Activated naive CD8-positive, alpha-beta T cell treated with anti-CD3 and anti-CD28 coated beads, Interleukin-2, amount 50 U/mL, for 24 hours (primary cell): ENCODE data around the gene LGI1.
"Not testable (repeated sequence)": the region's sequence is repeated elsewhere in the genome, so short reads cannot be mapped to it uniquely, and the experiment has no call there.

ENCODE experiments used
- ATAC-seq: fragments of 150-1000 bp; cut with Tn5 transposase; one replicate; pipeline ENCODE4 v1.10.0; 2021
- DNase-seq: peaks from one replicate; pipeline ENCODE4 v3.0.0; 2021
- H3K27ac Mint-ChIP-seq: one replicate; pipeline ENCODE4 v1.8.0; 2021; ENCODE audit warnings: mild to moderate bottlenecking, mixed read lengths
- H3K27me3 Mint-ChIP-seq: one replicate; pipeline ENCODE4 v1.8.0; 2021; ENCODE audit warnings: mixed read lengths
- H3K36me3 Mint-ChIP-seq: one replicate; pipeline ENCODE4 v1.8.0; 2021; ENCODE audit warnings: low read depth, mixed read lengths
- H3K4me1 Mint-ChIP-seq: one replicate; pipeline ENCODE4 v1.8.0; 2021; ENCODE audit warnings: mixed read lengths
- H3K4me3 Mint-ChIP-seq: one replicate; pipeline ENCODE4 v1.8.0; 2021; ENCODE audit warnings: mild to moderate bottlenecking, moderate library complexity, mixed read lengths
- H3K9me3 Mint-ChIP-seq: one replicate; pipeline ENCODE4 v1.8.0; 2021; ENCODE audit warnings: mixed read lengths

Gene LGI1

DNA sequence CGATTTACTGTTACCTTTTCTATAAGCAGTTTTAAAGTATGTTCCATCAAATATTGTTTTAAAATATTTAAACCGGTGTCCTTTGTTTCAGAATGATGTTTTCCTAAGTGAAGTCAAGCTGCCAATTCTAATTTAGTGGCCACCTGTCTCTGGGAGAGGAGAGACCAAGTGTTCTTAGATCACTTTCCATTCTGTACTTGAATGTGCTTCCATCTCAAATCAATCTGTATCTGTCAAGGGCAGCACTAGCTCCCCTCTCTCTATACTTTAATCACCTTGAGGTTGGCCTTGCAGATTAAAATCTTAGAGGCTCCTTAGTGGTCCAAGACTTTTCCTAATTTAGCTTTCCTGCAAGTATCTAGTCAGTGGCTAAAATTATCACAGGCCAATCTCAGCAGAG is 49.6 kb downstream of the LGI1 start:
- no peak overlapping the region for H3K4me3 Mint-ChIP-seq
- no peaks in the 10 kb centered on the region for H3K9me3 Mint-ChIP-seq
- peaks cover 27% of the 10 kb centered on the region for H3K27me3 Mint-ChIP-seq
- no peaks in the 10 kb centered on the region for H3K4me1 Mint-ChIP-seq
- H3K36me3 Mint-ChIP-seq = no peaks in the 10 kb centered on the region
- no peak for ATAC-seq
- no peak overlapping the region for H3K27ac Mint-ChIP-seq
- DNase-seq = no peak

DNA sequence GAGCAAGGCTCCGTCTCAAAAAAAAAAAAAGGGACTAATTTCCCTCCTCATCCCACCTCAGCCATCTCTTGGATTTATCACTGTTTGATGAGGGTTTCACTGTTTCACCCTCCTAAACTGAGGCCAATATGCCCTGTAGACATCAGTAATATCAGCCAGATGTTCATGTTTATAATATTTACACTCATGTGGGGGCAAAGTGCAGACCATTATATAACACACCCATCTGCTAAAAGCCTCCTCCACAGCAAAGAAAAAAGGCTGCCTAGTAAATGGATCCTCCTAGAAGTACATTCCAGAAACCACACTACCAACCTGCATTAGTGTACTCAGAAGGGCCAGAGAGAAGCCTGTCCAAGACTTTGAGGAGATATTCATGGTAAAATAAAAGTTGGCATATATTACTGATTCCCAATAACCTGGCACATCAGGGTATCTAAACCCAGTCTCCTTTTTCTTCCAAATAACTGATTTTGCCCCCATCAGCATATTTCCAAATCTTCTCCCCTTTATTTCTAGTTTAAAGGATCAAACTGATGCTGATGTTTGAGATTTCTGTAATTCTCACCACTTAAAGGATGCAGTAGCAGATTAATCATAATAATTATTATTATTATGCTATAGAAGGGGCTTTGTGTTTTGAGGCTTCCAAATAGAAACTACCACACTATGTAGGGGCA is 55.1 kb downstream of the LGI1 start:
- Mint-ChIP-seq H3K4me3 (no peak overlapping the region), H3K27ac (no peak overlapping the region), H3K4me1 (peaks cover 20% of the 10 kb centered on the region), H3K27me3 (peaks cover 36% of the 10 kb centered on the region), H3K36me3 (no peaks in the 10 kb centered on the region), H3K9me3 (no peaks in the 10 kb centered on the region)
- no peak for DNase-seq
- ATAC-seq = no peak

DNA sequence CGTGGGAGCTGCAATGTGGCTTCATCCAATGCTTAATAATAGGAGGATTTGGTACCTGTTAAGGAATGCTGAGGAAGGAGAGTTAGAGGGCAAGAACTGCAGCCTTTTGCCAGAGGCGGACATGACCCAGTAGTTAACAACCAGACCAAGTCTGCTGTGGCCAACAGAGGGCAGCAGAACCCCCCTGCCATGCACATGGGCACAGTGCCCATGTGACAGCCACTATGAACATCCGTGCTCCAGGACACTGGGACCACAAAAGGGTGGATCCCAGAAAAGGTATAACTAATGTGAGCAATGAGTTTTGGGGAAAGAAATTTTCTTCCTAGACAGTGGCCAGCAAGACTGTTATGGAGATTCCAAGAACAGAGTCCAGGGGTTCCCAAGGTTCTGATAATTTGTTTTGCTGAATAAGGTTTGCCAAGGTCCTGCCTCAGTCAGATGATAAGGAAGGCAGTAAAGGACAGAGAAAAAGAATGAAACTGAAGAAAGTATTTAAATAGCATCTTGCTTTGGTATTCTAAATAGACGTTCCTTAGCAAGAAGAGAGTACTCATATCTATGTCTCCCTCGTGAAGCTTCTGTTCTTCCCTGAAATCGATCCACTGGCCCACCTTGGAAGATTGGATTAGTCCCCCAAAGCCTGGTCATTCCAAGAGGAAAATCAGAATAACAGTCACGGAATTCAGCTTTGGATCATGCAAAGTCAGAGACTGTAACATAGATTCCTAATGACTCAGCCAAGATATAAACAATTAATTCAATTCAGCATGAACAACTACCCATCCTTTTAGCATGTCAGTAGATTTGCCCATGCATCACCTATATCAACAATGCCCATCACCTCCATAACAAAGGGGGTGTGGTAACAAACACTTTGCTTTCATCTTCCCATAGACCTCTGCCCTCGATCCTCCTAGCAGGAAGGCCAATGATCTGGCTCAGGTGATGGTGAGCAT is 56.0 kb downstream of the LGI1 start:
- Mint-ChIP-seq H3K27me3 (peaks cover 35% of the 10 kb centered on the region), H3K36me3 (no peaks in the 10 kb centered on the region), H3K4me1 (peaks cover 20% of the 10 kb centered on the region), H3K9me3 (no peaks in the 10 kb centered on the region), H3K4me3 (no peak overlapping the region), H3K27ac (no peak overlapping the region)
- ATAC-seq (peak; percentile 66), DNase-seq (peak; percentile 67)

DNA sequence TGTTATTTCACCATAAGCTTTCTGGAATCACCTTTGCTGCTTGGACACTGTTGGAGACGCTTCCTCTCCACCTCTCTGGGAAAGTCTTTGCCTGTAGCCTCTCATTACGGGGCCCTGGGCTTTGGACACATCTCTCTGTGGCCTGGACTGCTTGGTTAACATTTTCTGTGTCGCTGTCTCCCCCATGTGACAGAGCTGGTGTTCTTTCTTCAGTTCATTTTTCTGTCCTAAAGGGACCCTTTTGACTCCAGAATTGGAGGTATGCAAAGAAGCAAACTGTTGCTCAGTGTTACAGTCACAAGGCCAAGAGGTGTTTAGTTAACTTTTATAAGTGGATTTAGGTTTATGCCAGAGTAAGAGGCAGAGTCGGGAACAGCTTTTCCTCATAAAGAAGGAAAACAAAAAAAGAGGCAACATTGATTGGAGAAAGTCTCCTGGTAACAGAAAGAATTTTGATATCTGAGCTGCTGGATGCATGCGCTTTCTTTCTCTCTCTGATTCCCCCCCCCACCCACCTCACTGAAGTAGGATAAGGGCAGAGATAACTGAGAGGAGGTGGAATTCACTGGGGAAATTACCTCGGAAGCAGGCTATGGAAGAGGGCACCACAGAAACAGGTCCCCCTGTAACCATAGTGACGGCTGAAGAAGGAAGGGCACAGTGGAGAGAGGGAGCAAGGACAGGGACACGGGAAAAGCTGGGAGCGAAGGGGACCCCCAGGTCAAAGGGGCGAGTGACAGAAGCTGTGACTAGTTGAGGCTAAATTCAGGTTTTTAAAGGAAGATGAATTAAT is 57.8 kb downstream of the LGI1 start:
- Mint-ChIP-seq H3K4me1 (peaks cover 20% of the 10 kb centered on the region), H3K4me3 (no peak overlapping the region), H3K27me3 (peaks cover 42% of the 10 kb centered on the region), H3K27ac (no peak overlapping the region), H3K36me3 (no peaks in the 10 kb centered on the region), H3K9me3 (no peaks in the 10 kb centered on the region)
- ATAC-seq (no peak), DNase-seq (no peak)

DNA sequence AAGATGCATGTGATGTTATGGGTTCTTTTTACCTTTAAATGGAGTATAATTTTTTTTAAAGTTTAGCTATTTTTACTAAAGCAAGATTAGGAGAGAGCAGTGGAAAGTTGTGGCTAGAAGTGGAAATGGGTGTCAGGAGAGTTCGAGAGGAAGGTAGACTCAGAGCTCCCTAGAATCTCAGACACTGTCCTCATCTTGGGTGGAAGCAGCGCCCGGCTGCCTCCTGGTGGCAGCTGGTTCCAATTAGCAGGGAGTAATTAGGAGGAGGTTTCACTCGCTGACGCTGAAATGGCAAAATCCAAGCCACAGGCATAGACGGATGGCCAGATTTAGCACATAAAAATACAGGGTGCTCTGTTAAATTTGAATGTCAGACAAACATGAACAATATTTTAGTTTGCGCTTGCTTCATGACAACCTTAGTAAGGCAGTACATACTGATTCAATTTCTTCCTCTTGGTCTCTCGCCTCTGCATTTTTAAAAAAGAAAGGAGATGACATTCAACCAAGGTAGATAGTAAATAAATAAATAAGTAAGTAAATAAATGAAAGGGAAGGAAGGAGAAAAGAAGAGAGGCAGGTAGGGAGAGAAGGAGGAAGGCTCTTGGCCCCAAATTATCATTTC is 58.5 kb downstream of the LGI1 start:
- peaks cover 42% of the 10 kb centered on the region for H3K27me3 Mint-ChIP-seq
- H3K4me3 Mint-ChIP-seq = no peak overlapping the region
- no peaks in the 10 kb centered on the region for H3K36me3 Mint-ChIP-seq
- peaks cover 20% of the 10 kb centered on the region for H3K4me1 Mint-ChIP-seq
- no peak overlapping the region for H3K27ac Mint-ChIP-seq
- peak; percentile 66 for ATAC-seq
- H3K9me3 Mint-ChIP-seq = no peaks in the 10 kb centered on the region
- DNase-seq = peak; percentile 36

DNA sequence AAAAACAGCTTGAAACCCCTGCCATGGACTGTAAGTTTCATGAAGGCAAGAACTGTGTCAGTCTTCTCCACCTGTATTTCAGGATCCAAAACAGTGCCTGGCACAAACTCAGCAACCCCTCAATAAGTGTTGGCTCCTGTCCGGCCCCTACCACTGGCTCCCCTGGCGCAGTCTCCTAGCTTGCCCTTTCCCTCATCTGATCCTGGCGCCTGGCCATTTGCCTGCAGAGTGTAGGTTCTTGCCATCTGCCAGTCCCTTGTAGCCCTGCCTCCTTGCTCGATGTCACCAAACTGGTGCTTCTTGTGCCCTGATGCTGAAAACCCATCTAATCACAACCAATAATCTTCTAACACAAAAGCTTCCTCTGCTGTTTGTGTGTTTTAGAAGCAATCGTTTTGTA is 60.4 kb downstream of the LGI1 start:
- H3K4me3 Mint-ChIP-seq = no peak overlapping the region
- DNase-seq = no peak

DNA sequence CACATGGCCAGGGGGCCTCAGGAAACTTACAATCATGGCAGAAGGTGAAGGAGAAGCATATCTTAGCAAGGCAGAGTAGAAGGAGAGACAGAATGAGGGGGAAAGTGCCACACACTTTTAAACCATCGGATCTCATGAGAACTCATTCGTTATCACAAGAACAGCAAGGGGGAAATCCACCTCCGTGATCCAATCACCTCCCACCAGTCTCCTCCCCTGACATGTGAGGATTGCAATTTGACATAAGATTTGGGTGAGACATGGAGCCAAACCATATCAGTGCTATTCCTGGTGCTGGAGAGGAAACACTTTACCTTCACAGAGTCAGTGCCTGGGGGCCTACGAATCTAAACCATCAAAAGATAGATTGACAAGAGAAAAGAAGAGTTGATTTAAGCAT is 61.8 kb downstream of the LGI1 start:
- no peaks in the 10 kb centered on the region for H3K9me3 Mint-ChIP-seq
- peaks cover 15% of the 10 kb centered on the region for H3K4me1 Mint-ChIP-seq
- H3K4me3 Mint-ChIP-seq = no peak overlapping the region
- DNase-seq (no peak), ATAC-seq (no peak)
- H3K27ac Mint-ChIP-seq = no peak overlapping the region
- no peaks in the 10 kb centered on the region for H3K36me3 Mint-ChIP-seq
- peaks cover 40% of the 10 kb centered on the region for H3K27me3 Mint-ChIP-seq

More for the DNA sequence above, 60.4 kb downstream of the LGI1 start:
- Mint-ChIP-seq H3K27me3 (peaks cover 40% of the 10 kb centered on the region), H3K9me3 (no peaks in the 10 kb centered on the region), H3K27ac (no peak overlapping the region), H3K4me1 (peaks cover 20% of the 10 kb centered on the region), H3K36me3 (no peaks in the 10 kb centered on the region)
- no peak for ATAC-seq

DNA sequence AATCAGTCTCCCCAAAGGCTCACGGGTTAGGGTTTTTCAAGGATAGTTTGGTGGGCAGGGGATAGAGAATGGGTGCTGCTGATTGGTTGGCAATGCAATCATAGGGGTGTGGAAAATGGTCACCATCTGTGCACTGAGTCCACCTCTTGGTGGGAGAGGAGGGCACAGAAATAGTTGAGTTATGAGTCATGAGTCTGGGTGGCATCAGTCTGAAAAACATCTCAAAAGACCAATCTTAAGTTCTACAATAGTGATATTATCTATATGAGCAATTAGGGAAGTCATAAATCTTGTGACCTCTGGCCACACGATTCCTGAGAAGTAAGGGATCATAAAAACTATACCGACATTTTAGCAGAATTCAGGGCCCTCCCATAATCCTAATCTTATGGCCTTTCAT is 62.7 kb downstream of the LGI1 start:
- peaks cover 8% of the 10 kb centered on the region for H3K4me1 Mint-ChIP-seq
- no peak overlapping the region for H3K4me3 Mint-ChIP-seq
- ATAC-seq (no peak), DNase-seq (no peak)
- H3K27me3 Mint-ChIP-seq = peaks cover 39% of the 10 kb centered on the region
- no peaks in the 10 kb centered on the region for H3K9me3 Mint-ChIP-seq
- no peak overlapping the region for H3K27ac Mint-ChIP-seq
- H3K36me3 Mint-ChIP-seq = no peaks in the 10 kb centered on the region

DNA sequence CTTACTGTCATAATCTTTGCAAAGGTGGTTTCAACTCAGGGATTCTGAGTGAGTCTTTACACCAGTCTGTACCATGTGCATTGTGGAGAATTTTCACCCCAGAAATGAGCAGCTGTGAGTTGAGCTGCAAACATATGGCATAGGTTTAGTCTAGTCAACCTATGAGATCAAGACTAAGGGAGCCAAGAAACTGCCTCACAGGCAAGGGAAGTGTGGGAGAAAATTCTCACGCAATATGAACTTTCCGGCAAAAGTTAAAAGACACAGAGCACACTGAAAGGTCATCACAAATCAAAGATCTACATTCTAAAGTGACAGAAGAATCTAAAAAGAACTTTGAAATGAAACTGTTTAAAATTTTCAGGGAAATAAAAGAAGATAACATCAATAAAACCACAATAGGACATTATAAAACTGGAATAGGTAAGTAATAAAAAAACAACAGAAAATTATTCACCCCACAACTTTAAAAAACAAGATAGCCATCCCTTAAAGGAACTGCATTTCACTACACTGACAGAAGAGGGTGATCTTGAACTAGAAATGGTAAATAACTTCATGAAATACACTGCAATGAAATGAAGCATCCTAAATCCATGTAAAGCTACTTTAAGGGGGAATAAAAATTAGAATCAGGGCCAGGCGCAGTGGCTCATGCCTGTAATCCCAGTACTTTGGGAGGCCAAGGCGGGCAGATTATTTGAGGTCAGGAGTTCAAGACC is 63.5 kb downstream of the LGI1 start:
- DNase-seq = no peak
- no peaks in the 10 kb centered on the region for H3K9me3 Mint-ChIP-seq

DNA sequence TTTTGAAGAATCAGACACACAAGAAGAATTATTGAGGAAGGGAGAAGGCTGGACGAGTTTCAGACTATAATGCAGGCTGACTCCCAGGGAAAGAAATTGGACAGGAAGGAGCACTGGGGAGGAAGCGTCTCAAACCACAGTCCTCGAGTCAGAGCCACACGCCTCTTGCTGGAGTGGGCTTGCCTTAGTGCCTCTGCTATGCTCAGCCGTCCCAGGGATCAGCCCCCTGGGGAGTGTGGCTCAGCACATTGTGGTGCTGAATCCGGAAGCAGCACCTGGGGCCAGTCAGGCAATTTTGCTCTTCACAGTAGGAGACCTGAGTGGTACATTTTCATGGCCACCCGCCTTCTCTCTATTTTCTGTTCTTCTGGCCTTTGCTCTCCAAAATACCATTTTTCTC is 68.6 kb downstream of the LGI1 start:
- no peak for ATAC-seq
- no peaks in the 10 kb centered on the region for H3K4me1 Mint-ChIP-seq
- H3K4me3 Mint-ChIP-seq = no peak overlapping the region
- no peak overlapping the region for H3K27ac Mint-ChIP-seq
- H3K9me3 Mint-ChIP-seq = no peaks in the 10 kb centered on the region
- no peaks in the 10 kb centered on the region for H3K36me3 Mint-ChIP-seq
- peaks cover 2% of the 10 kb centered on the region for H3K27me3 Mint-ChIP-seq
- DNase-seq = no peak

More for the DNA sequence above, 63.5 kb downstream of the LGI1 start:
- peaks cover 32% of the 10 kb centered on the region for H3K27me3 Mint-ChIP-seq
- H3K36me3 Mint-ChIP-seq = no peaks in the 10 kb centered on the region
- no peak for ATAC-seq
- H3K4me1 Mint-ChIP-seq = peaks cover 2% of the 10 kb centered on the region
- no peak overlapping the region for H3K27ac Mint-ChIP-seq
- H3K4me3 Mint-ChIP-seq = no peak overlapping the region

DNA sequence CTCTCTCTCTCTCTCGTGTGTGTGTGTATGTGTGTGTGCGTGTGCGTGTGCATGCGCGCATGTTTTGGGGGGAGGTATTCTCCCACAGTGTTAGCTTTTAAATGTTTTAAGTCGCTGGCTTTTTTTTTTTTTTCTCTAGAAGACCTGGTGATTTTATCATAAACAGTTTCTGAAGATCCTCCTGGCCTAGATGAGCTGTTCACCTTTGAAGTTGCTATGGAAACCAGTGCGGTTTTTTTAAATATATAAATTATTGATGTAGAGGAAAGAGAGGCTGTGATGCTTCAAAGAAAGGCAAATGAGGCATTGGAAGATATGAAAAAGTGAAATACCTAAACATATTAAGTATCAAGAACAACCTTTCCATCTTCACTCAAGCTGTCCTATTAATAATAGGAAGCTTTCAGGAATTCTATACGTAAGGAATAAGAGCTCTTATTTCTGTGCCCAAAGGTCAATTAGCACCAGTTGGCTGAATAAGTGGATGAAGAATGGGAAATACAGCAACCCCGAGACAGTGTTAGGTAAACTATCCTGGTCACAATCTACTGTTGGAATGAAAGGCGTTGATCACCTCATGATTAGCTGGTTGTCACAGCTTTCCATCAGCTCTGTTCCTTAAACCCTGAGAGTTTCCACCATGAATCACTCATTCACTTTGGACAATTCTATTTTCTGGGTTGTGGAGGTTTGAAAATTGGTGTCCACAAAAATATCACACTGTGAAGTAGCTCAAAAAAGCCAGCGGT is 69.5 kb downstream of the LGI1 start:
- no peak overlapping the region for H3K27ac Mint-ChIP-seq
- H3K9me3 Mint-ChIP-seq = no peaks in the 10 kb centered on the region
- ATAC-seq (no peak), DNase-seq (no peak)
- no peaks in the 10 kb centered on the region for H3K36me3 Mint-ChIP-seq
- H3K4me3 Mint-ChIP-seq = no peak overlapping the region
- H3K4me1 Mint-ChIP-seq = no peaks in the 10 kb centered on the region
- H3K27me3 Mint-ChIP-seq = peaks cover 2% of the 10 kb centered on the region

DNA sequence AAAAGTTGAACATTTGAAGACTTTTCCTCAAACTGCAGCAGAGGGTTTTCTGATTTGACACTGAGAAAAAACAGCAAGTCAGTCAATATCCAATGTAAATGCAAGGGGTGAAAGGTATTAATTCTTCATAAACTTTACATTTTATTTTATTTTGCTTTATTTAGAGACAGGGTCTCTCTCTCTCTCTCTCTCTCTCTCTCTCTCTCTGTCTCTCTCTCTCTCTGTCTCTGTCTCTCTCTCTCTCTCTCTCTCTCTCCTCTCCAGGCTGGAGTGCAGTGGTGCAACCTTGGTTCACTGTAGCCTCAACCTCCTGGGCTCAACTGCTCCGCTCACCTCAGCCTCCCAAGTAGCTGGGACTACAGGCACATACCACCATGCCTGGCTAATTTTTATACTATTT is 73.3 kb downstream of the LGI1 start:
- H3K27ac Mint-ChIP-seq = not testable (repeated sequence)

DNA sequence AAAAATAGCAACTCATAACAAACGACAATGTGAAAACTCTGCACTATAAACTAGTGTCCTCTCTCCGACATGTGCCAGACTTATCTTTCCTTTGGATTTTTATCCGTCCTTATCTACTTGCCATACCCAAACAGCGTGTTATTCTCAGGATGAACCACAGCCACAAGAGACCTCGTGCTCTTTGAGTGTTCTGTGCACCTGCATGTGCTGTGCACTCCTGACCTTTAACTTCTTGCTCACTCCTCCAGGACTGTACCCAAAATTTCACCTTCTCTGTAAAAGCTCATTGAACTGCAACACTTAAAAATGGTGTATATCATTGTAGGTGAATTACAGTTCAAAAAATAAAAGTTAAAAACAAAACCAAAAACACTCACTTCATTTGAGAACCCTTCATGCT is 78.0 kb downstream of the LGI1 start:
- Mint-ChIP-seq H3K9me3 (peaks cover 13% of the 10 kb centered on the region), H3K27me3 (no peaks in the 10 kb centered on the region), H3K36me3 (no peaks in the 10 kb centered on the region), H3K4me3 (no peak overlapping the region), H3K27ac (no peak overlapping the region), H3K4me1 (no peaks in the 10 kb centered on the region)
- ATAC-seq (no peak), DNase-seq (no peak)

More for the DNA sequence above, 73.3 kb downstream of the LGI1 start:
- not testable (repeated sequence) for H3K36me3 Mint-ChIP-seq, DNase-seq, H3K4me3 Mint-ChIP-seq, H3K4me1 Mint-ChIP-seq, ATAC-seq, H3K27me3 Mint-ChIP-seq
- H3K9me3 Mint-ChIP-seq = peaks cover 13% of the 10 kb centered on the region
